C4-2B (cell line): ENCODE data around the gene RMRP.

Experiments used
- ZFX ChIP-seq: fragments of 450-650 bp; IDR thresholded peaks from 2 replicates; pipeline ENCODE4 v1.6.1; 2017
- TF ChIP-seq, protein P1 (sequence below): fragments of 450-650 bp; conservative IDR thresholded peaks from 2 replicates; pipeline ENCODE4 v1.5.1; 2017; ENCODE audit warnings: mild to moderate bottlenecking

DNA sequence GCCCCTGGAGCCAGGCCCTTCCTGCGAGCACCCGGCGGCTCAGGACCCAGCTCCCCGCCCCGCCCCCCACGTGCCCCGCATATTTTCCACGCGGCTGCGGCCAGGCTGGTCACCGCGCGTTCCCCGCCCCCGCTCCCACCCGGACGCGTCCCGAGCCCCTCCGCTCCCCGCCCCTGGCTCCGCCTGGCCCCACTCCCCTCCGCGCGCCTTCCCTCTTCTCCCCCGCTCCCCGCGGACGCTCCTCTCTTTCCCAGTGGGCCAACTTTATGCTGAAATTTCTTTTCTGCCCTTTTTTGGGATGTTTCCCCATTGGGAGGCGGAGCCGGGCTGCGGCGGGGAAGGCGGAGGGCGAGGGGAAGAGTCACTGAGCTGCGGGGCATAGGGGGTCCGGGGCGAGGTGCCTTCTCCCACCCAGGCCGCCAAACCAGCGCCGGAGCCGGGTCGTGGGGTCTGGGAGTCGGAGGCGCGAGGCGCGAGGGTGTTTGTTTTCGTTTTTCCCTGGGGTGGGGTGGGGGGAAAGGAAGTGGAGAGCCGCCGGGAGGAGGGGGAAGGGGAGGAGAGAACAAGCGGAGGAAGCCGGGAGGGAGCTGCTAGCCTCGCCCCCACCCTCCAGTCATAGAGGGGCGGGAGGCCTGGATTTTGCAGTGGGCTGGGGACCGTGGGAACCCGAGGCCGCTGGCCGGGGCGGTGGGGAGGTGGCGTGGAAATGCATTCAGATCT lies 33.0 kb upstream of the RMRP start:
- TF ChIP-seq, protein P1, sequence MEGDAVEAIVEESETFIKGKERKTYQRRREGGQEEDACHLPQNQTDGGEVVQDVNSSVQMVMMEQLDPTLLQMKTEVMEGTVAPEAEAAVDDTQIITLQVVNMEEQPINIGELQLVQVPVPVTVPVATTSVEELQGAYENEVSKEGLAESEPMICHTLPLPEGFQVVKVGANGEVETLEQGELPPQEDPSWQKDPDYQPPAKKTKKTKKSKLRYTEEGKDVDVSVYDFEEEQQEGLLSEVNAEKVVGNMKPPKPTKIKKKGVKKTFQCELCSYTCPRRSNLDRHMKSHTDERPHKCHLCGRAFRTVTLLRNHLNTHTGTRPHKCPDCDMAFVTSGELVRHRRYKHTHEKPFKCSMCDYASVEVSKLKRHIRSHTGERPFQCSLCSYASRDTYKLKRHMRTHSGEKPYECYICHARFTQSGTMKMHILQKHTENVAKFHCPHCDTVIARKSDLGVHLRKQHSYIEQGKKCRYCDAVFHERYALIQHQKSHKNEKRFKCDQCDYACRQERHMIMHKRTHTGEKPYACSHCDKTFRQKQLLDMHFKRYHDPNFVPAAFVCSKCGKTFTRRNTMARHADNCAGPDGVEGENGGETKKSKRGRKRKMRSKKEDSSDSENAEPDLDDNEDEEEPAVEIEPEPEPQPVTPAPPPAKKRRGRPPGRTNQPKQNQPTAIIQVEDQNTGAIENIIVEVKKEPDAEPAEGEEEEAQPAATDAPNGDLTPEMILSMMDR, result no peak
- no peak for TF ChIP-seq ZFX
